ENCODE results near the gene NCAPD2.

Gene NCAPD2

DNA sequence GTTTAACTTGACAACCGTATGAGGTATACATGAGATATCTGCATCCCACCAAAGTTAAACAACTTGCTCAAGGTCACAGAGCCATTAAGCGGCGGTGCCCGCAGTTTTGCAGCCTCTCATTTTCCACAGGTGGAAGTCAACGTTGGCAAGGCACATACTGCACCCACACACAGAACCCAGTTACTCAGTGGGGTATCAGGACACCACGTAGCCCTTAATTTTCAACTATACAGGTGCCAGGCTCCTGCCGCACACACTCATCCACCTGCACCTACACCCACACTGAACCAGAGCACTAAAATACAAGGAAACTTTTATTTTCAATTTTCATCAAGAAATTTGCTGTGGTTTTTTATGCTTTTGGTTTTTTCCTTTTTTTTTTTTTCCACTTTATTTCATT, 75.9 kb downstream of the NCAPD2 start:
- no peak for DNase-seq (ENCODE audit: low read depth in 2 of 2)

DNA sequence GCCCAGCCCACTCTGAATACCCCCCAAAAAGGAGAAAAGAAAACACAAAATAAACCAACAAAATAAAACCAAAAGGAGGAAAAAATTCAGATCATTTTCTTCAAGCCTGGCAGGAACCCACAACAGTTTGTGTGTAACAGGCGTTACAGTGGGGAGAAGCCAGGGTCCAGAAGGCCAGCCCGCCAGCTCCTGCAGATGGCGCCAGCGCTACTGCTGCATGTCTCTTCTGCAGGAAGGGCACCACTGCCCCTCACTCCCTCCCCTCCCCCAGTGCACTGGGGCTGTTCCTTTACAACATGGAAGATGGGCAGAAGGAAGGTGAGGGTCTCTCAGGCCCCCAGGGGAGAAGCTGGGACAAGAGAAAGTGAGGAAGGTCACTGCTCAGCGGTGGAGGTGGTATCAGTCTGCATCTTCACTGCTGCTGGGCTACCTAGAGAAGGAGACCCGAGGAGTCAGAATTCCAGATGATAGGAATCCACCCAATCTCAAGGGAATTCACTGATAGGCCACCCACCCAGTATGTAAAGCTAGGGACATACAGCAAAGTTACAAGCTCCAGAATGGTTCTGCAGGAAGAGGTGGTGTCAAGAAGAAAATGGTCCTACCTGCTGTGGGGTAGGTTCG, 76.5 kb downstream of the NCAPD2 start:
- no peak for DNase-seq (ENCODE audit: low read depth in 2 of 2)

DNA sequence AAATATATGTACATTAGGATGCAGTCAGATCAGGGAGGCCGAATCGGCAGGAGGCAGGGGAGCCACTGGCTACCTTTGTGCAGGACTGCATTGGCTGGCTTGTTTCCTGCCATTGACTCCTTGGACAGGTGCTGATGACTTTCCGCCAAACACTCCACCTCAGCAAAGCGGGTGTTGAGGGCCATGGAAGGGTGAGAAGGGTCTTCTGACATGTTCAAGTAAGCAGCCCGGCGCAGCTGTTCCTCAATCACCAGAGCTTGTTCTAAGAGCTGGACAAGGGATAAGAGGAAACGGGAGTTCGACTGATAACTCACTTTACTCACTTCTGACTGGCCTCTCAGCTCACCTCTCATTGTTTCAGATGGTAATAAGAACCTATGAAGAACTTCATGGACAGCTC, 79.1 kb downstream of the NCAPD2 start:
- DNase-seq (ENCODE audit: low read depth in 2 of 2): no peak

GRCh38 chr12:6574576-6575295, 80.8 kb downstream of the NCAPD2 start:
- no peak for DNase-seq (ENCODE audit: low read depth in 2 of 2)

DNA sequence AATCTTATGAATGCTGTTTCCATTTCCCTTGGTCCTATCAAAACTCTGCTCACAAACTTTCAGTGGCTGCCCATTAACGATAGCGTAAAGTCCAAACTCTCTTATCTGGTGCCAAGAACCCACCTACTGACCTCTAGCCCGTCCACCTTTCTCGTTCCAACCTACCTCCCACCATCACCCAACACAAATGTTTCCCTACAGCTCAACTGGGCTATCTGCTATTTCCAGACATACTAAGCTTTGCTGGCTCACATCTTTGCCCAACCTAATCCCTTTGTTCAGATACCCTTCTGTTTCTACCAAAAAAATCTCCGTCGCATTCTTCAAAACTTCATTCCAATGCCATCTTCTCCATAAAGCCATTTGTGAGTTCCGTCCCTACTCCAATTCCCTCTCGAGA, 81.7 kb downstream of the NCAPD2 start:
- no peak for DNase-seq (ENCODE audit: low read depth in 2 of 2)
